Right lung (tissue), 5 donors: Measurements from ENCODE around the gene CXorf65. TPM values are rescaled to one million over a fixed set of nuclear protein-coding genes. Genes with fewer than 3 reads are reported as not detected.

Source experiments
- DNase-seq, 2 donors: peaks; one replicate each; pipeline ENCODE4 v3.0.0-alpha.2; 2013
- polyA plus RNA-seq, 5 donors: library from polyadenylated mRNA; unstranded; fragments of 120-200 nt; gene quantifications; one replicate each; pipeline versions ENCODE4 v1.2.1 to v1.2.3, GENCODE V29; 2013; ENCODE audit warnings: inconsistent platforms in 1 of 5, low replicate concordance in 1 of 5; ENCODE audit not compliant: insufficient read length in 5 of 5, insufficient read depth in 1 of 5

Gene CXorf65
- polyA plus RNA-seq, 5 donors: 0.22 to 0.28 TPM; not detected in 3

DNA sequence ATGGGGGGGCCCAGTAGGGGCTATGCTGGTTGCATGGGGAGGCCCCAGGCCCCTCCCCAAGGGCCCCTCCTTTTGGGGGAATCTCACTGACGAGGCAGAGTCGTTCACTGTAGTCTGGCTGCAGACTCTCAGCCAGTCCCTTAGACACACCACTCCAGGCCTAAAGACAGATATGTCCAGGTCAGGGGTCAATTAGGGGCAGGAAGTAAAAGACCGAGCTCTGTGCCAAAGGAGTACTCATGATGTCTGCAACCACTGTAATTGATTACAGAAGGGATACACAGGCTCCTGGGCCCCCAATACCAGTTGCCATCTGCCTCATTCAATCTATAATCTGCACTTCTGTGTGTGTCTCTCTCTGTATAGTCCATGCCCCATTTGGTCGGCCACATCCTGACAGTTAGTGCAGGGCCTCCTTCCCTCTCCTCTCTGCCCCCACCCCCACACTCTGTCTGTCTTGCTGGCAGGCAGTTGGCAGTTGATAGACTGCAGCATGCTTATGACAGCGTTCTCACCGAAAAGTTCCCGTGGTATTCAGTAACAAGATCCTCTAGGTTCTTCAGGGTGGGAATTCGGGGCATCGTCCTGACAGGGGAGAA is 1.3 kb upstream of the CXorf65 start:
- no peak for DNase-seq

GRCh38 chrX:71107245-71107644 is 705 bp upstream of the CXorf65 start:
- DNase-seq: no peak

- no peak for DNase-seq
Observed at GRCh38 chrX:71105628-71106027, 912 bp downstream of the CXorf65 start.

- no peak for DNase-seq
Observed at GRCh38 chrX:71103110-71103983, 3.2 kb downstream of the CXorf65 start.

DNA sequence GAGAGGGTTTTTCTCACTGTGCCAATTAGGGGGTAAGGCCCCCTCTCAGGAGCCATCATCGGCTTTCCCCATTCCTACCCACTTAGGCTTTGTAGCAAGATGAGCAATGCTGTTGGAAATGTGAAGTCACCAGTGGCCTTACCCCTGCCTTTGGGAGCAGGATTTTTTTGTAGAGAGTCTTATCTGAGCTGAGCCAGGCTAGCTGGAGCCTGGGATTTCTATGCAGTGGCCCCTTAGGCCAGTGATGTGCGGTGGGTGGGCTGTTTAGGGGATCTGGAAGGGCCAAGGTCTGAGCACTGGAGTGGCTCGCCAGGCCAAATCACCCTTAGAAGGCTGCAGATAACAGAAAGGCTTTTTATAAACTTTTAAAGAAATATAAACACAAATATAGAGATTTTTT is 4.2 kb downstream of the CXorf65 start:
- no peak for DNase-seq

- DNase-seq: no peak
Observed at GRCh38 chrX:71100581-71101505, 5.7 kb downstream of the CXorf65 start.

DNA sequence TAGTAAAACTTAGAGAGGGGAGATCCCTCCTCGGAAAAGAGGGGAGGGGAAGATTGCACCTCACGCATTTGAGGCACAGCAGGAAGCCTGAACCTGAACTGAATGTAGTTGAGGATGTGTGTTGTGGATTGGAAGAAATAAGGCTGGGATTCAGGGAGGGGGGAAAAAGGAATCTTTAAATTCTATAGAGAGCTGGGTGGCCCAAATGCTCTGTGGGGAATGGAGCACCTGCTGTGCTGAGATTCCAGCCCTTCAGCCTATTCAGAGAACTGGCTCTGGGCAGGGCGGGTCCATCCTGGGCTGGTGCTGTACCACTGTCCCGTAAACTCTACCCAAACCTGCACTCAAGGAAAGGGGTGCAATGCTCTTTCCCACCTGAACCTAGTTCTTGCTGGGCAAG is 6.8 kb downstream of the CXorf65 start:
- no peak for DNase-seq

DNA sequence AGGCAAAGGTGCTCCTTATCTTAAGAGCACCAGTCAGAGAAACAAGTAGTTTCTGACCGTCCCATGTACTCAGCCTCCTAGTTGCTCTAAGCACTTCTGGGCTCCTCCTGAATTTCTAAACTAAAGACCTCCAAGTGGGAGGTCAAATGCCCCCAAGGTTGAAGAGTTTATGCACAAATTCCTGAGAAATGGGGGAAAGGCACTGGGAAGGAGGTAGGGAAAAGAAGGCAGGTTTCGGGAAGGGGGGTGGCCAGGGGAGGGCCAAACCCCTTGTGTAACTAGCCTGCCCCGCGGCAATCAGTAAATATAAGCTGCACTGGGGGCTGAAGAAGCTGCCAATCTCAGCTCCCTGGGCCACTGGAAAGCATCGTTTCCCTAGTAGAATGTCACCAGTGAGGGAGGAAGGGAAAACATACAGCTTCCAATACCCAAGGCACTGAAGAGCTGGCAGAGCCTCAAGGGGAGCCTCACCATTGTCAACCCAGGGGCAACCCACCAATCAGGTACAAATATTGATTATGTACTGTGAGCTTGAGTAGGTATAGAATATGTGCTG is 7.5 kb downstream of the CXorf65 start:
- no peak for DNase-seq

DNA sequence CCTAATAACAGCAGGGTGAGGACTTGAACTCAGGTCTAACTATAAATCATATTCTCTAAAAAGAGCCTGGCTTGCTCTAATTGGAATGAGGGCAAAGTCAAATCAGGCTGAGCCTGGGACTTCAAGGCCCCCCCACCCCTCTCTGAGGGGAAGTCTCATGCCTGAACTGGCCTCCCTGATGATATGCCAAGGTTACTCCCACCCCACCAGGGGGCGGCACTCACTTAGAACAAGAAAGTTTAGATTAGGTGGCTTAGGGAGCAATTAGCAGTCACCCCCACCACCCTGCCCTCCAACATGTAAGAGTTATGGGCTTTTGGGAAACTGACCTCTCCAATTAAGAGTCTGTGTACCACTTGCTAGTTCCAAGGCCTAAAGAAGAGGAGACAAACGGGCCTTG is 8.2 kb downstream of the CXorf65 start:
- DNase-seq: no peak

DNA sequence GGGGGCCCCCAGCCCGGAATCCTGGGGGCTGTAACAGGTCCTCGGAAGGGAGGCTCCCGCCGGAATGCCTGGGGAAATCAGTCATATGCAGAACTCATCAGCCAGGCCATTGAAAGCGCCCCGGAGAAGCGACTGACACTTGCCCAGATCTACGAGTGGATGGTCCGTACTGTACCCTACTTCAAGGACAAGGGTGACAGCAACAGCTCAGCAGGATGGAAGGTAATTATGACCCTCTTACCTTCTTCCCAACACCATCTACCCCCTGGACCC is 9.8 kb downstream of the CXorf65 start:
- DNase-seq: no peak

GRCh38 chrX:71095981-71096759 is 10.4 kb downstream of the CXorf65 start:
- peak; percentile 45 to 57 for DNase-seq

DNA sequence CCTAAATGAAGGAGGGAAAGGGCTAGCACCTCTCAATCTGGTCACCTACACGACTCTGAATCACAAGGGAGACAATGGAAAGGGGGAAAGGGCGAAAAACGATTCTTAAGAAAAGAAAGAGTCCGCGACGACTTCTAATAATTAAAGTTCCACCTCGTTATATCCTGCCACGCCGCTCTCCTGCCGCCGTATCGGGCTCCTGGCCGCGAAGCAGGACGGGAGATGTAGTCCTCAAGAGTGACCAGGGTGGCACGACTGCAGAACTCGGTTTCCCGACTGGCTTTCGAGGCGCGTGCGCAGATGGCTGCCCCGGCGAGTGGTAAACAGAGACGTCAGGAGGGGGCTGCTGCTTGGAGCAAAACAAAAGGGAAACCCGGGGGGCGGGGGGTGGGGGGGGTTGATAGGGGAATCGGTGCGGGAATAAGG is 11.0 kb downstream of the CXorf65 start, which contains the start of gene FOXO4:
Gene FOXO4, plus strand, starts transcription at position 297 of the 426 bp plus-strand sequence. CDS start 678 bp downstream, outside the sequence.
- peak; percentile 80 to 84 for DNase-seq

DNA sequence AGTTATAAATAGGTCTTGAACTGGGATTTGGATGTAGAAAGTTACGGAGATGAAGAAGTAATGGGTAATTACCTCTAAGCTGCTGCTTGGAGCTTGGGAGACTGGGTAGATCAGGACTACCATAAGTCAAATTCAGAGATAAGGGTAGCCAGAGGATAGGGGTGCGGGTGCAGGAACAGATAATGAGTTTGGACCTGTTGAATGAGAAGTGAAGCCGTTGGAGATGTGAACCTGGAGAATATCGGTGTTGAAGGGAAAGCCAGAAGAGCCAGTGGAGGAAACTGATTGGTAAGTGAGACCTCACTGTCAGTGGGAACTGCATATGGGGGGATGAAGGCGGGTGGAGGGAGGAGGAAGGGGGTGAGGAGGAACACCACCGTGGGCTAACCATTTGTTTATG is 11.5 kb downstream of the CXorf65 start:
- no peak for DNase-seq

DNA sequence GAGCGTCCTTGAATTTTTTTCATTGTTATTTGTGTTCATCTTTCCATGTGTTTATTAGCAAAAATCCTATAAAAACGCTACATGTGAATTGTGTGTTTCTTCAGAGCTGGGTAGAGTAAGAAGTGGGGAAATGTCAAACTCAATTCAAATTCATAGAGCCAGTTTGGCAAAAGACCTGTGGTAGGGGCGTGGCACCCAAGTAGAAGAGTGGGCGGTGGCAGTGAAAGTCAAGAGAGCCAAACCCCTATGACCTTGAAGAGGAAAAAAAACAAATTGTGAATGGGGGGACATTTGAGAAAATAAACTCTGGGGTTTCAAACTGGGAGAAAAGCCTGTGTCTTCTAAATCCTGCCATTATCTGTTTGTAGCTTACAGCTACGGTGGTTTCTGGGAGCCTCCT is 15.3 kb downstream of the CXorf65 start:
- DNase-seq: no peak

- DNase-seq: no peak
Observed at GRCh38 chrX:71085900-71086299, 20.6 kb downstream of the CXorf65 start.

- no peak for DNase-seq
Observed at GRCh38 chrX:71082822-71083221, 23.7 kb downstream of the CXorf65 start.

GRCh38 chrX:71082124-71082647 is 24.4 kb downstream of the CXorf65 start:
- DNase-seq: no peak

DNA sequence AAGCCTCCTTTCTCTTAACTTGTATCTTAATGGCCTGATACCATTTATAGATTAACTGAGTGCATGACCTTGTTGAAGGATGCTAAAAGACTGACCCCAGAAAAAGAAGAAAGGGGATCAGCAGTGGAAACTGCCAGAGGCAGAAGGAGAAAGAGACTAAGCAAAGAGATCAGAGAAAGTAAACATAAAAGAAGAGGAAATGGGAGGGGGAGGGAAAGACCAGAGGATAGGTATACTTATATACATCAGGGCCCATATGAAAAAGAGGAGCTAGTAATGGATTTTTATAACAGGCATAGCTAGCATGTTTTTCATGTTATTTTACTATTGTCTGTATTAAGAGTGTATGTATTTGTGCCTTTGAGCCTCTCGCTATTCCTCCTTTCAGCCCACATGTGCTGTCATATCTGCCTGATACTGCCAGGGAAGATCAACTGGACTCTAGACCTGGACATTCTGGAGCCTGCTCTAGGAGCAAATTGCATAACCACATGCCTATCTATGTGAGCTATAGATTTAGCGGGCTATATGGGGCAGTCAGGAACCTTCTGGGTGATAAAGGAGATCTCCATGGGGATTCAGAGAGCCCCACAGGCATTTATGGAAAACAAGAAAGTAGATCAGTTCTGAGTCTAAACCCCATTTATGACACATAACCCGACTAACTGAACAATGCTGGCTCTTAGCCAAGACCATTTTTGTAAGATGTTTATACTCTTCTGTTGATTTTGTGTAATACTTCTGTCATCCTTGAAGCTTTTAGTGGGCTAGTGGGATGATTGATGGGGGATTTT is 25.0 kb downstream of the CXorf65 start:
- DNase-seq: no peak

- DNase-seq: no peak
Observed at GRCh38 chrX:71070531-71070930, 36.0 kb downstream of the CXorf65 start.
